HL-60/S4 treated with phorbol 12-myristate 13-acetate at 8.2 ng/mL for 4 days and 3 days (cell line): Measurements from ENCODE around the gene JADE1.

Experiments
- in situ Hi-C: fragments of 300-500 bp; cut with MboI; formaldehyde crosslinking; loops from 2 replicates; pipeline ENCODE4 v1.15.0; 2022; ENCODE audit warnings: low sequenced_read_pairs

The JADE1 gene

DNA sequence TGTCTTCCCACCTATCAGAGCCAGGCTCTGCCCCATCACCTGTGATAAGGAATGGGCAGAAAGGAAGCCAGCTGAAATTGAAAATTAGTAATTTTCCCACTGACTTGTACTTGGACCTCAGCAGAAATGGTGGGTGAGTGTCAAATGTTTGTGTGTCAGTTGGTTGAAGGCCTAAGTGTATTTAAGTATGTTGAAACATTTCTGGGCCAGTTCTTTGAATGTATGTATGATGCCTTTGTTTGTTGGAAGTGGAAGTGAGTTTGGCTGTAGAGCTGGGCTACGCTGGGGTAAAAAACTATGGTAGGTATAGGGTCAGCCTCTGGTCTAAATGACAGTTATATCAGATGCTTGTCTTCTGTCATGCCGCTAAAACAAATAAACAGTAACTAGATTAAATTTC lies 27.7 kb downstream of the JADE1 start:
- in situ Hi-C loops, result no loop called here

DNA sequence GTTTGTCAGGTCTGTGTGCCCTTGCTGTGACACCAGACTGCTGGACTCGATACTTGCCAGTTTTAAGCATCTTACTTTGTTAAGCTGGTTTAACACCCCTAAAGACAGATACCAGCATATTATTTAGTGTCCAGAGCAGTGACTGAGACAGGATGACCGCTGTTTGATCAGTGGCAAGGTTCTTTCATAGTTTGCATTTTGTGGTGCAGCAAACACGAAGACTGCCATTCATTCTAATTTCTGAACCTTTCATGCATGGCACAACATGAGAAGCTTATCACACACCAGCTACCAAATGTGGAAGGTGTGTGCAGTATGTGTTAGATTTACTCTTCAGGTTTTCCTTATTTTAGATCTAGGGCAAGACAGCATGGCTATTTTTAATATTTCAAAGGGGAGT lies 28.2 kb downstream of the JADE1 start:
- in situ Hi-C loops, result no loop called here

DNA sequence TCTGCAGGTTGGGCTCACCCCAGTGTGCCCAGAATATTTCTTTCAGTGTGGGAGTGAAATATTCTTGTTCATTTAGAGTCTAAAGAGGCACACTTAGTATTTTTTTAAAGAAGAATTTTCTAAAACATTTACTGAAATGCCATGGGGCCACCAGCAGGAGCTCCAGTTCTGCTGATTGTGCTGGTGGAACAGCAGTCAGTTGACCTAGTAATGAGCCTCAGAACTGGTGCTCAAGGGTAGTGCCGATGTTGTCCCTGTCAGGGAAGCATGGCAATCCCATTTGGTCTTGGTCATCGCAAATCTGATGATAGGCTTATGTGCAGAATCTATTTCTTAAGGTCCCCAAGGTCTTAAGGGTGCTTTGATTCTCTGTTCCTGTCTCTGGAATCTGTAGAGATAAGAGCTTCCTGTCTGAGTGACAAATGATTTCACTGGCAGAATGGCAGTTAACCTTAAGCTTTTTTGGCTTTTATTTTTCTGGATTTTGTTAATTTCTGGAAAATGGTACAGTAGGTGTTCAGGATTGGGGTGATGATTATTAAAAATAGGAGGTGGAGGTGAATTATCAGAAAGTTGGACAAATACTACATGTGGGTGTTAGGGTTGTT lies 31.3 kb downstream of the JADE1 start:
- in situ Hi-C loops, result no loop called here

DNA sequence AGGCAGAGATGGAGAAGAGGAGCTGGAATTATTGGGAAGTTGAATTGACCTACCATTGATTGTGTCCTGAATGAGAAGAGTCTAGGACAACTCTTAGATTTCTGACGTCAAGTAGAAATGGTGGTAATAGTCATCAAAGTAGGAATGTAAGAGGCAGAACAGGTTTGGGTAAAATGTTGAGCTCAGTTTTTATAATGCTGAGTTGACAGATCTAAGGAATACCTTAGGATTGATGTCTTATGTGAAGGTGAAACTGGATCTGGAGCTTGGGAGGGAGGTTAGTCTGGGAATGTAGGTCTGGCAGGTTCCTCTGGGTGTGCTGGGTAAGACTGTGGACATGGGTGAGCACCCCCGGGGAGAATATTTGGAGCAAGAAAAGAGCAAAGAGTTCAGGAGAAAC lies 31.9 kb downstream of the JADE1 start:
- in situ Hi-C loops, result no loop called here

DNA sequence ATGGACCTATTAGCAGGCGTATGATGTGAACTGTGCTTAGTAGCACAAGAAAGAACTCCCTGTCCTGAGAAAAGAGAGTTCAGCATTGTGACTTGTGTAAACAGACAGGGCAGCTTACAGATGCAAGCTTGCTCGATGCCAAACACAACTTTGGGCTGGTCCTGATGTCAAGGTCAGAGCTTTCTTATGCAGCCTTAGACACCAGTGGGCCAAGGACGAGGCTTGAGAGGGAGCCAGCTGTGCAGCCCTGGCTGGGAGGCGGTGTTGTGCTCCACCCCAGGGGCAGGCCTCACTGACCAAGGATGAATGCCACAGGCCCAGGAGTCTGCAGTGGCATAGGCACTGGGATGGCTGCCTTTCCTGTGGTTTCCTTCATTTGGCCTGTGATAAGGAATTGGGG lies 35.4 kb downstream of the JADE1 start:
- in situ Hi-C loops, result no loop called here

- in situ Hi-C loops, result no loop called here
Observed at GRCh38 chr4:128846063-128846462, 36.6 kb downstream of the JADE1 start.

DNA sequence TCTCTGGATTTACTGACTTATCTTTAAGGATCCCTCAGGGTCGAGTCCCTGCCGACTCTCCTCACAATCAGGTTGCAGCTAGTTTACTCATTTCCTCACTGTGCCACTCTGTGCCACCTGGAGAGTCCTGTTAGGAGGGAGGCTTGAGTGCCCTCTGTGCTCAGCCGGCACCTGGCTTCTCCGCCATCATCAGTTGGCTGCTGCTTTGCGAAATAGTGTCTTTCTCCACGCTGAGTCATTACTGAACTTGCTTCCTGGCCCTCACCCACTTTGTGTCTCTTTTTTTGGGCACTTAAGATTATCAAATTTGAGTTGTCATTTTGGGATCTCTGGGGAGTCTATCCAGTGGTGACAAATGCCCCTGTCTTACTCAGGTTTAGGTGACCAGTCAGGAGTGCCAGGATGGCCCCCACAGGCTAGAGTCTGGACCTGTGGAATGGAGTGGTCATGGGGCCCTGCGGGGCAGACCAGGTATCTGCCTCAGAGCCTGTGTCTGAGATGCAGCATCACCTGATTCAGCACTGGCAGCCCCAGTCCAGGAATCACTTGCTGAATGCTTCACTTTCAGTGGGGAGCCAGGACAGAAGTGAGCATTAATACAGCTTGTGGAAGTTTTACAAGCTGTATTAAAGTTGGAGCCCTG lies 37.7 kb downstream of the JADE1 start:
- in situ Hi-C loops, result no loop called here

DNA sequence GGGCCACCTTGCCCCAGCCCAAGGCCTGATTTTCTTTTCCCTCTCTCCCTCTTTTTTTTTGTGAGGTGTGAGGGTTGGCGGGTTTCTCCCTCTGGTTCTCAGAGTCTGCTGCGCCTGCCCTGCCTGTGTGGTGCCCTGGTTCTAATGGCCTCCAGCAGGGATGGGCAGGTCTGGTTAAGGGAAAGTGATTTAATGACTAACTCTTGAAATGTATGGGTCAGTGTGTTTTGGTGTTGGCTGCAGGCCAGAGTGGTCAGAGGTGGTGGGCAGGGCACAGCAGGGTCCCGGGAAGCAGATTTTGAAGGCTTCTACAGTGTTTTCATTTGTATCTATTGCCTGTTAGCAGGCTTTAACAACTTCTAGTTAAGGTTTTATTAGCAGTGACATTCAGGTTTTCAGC lies 39.0 kb downstream of the JADE1 start:
- in situ Hi-C loops, result no loop called here

DNA sequence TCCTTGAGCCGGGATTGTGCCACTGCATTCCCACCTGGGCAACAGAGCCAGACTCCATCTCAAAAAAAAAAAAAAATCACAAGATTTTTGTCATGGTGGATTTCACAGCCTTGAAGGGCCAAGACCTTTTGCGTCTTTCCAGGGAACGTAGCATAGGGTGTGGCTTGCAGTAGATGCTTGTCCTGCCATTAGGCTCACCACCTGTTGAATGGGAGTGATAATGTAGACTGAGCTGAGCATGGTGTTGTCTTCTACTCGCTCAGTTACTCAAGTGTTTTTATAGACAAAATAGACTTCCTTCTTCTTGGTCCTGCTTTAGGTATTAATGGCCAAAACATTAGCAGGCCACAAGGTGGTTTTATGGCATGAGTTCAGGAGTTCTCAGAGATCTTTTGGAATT lies 40.8 kb downstream of the JADE1 start:
- in situ Hi-C loops, result no loop called here

DNA sequence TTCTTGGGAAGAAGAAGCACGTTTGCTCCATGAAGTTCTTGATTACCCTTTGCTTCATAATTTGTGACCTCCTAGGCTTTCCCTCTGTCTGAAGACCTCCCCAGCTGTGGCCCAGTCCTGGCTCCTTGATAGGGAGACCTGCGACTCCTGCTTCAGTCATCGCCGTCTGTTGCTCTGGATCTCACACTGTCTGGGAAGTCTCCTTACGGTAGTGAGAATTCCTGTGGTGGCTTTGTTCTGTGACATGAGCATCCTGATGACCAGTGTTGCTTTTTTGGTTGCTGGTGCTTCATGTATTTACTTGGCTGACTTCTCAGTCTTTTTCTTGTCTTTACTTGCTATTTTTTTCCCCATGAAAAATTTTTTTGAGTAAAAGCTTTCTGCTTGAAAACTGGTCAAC lies 44.2 kb downstream of the JADE1 start:
- in situ Hi-C loops, result no loop called here

DNA sequence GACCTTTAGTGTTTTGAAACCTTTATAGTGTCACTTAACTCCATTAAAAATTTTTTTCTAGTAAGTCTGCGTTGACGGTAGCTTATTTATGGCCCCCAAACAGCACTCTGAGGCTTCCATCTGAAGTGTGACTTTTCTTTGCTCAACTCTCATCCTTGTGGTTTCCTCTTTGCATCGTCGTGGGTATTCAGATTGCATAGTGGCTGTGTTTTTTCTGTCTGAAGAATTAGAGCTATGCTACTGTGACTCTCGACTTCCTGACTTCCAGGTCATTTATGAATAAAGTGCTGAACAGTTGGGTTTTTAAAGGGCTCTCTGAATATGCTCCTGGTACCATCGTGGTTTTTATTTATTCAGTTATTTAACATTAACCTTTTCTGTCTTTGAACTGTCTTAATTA lies 44.9 kb downstream of the JADE1 start:
- in situ Hi-C loops, result no loop called here

DNA sequence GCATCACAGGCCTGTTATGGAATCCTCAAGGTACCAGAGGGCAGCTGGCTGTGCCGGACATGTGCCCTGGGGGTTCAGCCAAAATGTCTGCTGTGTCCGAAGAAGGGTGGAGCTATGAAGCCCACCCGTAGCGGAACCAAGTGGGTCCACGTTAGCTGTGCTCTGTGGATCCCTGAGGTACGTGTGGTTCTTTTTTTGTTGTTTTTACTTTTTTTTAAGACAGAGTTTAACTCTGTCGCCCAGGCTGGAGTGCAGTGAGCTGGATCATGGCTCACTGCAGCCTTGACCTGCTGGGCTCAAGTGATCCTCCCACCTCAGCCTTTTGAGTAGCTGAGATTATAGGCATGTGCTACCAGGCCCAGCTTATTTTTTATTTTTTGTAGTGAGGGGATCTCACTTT lies 46.1 kb downstream of the JADE1 start:
- in situ Hi-C loops, result no loop called here

DNA sequence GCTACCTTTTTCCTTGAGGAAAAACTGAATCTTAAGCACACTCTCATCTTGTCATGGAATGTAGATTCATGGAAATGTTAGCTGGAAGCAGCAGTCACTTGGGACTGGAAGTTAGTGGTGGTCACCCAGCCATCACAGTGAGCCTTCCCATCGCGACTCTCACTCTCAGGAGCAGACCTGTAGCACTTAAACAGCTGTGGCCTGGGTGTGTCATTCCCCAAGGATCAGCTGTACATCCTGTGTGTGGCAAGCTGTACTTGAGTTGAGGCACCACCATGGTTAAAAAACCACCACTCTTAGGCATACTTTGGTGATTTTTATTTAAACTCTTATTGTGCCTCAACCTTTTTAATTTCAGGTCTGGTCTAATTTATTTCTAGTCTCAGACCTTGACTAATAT lies 46.7 kb downstream of the JADE1 start:
- in situ Hi-C loops, result no loop called here

DNA sequence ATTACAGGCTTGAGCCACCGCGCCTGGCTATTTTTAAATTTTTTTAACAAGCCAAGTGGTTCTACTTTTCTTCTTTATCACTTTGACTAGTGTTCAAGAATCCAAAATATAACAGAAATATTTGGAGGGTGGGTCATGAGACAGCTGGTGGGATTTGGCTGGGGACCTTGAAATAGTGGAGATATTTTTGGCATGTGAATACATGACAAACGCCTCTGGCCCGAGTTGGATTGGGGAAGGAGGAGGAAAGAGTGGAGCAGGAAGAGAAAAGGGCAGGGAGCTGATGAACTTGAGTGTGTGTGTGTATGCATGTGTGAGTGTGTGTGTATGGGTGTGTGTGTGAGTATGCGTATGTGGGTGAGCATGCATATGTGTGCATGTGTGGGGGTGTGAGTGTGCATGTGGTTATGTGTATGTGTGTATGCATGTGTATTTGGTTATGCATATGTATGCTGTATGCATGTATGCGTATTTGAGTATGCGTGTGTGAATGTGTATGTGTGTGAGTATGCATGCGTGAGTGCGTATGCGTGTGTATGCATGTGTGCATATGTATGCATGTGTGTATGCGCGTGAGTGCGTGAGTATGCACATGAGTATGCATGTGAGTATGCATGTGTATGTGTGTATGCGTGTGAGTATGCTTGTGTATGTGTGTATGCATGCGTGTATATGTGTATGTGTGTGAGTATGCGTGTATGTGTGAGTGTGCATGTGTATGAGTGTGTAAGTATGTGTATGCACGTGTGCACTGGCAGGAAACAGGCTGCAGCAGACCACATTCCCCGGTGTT lies 49.6 kb downstream of the JADE1 start:
- in situ Hi-C loops, result no loop called here

DNA sequence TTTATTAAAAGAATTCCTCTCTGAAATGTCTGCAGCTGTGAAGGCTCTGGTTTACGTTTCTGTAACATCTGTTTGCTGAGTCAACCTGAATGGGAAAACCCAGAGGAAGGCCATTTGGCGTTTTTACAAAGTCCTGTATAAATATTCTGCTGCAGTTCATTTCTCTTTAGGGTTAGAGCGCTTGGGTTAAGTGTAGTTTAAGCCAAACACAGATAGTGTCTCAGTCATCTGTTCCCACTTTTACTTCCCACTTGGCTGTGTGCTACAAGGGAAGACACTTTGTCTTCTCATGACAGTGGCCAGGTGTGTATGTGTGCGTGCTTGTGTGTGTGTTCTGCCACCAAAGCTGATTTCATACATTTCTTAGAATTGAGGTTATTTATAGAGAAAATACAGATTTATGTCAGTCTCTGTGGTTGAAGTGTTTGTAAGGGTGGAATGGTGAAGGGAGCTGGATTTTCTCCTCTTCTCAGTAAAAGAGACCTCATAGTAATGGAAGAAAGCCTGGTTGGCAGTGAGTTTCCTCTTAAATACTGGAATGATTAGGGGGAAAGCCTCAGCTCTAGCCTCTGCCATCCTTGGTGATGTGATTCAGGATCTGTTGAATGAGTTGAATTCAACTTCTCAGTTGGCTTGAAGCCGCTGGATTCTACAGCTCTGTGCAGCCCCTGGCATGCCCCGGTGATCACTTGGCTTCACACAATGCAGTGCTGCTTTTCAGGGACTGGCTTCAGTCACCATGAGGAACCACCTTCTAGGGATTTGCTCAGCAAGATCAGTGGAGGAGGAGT lies 50.6 kb downstream of the JADE1 start:
- in situ Hi-C loops, result no loop called here

DNA sequence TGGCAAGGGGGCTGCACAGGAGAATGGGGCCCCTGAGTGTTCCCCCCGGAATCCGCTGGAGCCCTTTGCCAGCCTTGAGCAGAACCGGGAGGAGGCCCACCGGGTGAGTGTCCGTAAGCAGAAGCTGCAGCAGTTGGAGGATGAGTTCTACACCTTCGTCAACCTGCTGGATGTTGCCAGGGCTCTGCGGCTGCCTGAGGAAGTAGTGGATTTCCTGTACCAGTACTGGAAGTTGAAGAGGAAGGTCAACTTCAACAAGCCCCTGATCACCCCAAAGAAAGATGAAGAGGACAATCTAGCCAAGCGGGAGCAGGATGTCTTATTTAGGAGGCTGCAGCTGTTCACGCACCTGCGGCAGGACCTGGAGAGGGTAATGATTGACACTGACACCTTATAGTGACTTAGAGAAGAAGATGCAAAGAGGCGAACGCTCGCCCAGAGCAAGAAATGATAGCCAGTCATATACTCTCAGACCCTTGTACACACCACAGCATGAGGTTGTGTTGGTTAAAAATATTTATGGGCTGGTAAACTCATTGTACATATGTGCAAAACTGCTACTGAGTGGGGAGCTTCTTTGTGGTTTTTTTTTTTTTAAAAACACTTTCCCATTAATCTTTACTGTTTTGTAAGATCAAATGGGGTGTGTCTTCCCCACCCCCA lies 52.5 kb downstream of the JADE1 start:
- in situ Hi-C loops, result no loop called here

DNA sequence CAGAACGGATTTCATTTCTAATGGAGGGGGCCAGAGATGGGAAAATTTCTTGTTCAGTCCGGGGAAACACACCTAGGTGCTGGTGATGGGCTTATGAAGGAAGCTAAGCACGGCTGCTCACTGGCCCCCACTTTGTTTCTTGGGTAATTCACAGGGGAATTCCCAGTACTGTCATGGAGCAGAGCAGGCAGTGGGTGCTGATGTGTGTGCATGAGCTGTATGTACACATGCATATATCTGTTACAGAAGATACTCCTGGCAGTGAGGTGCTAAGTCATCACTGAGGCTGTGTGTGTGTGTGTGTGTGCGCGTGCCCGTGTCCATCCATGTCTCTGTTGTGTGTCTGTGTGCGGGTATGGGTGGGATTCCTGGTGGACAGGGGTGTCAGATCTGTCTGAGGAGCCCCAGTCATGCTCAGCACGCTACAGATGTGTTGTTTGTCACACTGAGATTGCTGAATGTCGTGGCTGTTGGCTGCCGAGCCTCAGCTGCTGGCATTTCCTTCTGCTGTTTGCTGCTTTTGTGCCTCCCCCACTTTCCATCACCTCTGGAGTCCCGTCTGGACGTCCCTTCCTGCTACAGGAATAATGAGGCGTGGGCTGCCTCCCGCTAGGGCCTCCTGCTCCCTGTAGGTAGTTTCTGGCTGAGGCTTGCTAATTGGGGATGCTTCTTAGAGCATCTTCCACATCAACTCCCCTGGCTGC lies 53.3 kb downstream of the JADE1 start:
- in situ Hi-C loops, result no loop called here

GRCh38 chr4:128863312-128864075 lies 54.0 kb downstream of the JADE1 start:
- in situ Hi-C loops, result no loop called here

DNA sequence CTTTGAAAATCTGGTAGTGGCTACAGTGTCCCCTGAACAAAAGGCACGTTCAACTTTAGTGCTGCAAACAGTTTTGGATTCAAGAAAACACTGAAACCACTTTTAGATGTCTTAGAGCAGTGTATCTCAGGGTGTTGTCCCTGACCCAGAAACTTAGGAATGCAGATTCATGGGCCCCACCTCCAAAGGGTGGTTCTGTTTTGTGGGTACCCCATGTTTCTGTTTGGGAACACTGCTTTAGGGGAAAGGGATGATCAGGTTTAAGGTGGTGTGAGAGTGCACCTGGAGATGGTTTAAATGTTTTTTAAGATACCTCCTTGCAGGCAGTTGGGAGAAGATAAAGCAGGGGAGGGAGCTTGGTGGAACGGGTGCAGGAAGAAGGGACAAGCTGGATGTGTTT lies 55.6 kb downstream of the JADE1 start:
- in situ Hi-C loops, result no loop called here

DNA sequence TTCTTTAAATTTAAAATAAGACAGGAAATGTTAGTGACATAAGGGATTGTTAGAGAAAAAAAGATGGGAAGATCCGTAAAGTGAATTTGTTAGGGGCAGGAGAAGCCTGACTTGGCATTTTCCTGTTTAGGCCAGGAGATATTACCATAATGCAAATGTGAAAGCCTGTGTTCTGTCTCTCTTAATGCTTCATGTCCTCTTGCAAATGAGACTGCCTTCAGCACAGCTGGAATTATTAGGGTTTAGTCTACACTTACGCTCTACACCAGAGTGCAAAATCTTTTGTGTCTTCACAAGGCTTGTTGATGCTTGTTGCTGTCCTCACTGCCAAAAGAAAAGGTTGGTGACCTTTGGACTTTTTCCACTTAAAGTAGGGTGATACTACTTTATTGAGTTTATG lies 56.8 kb downstream of the JADE1 start:
- in situ Hi-C loops, result no loop called here
